ENCODE results near the gene PALLD.
"Not testable (repeated sequence)": the region's sequence is repeated elsewhere in the genome, so short reads cannot be mapped to it uniquely, and the experiment has no call there.

Gene PALLD

GRCh38 chr4:168679819-168680218 lies 183.0 kb downstream of the PALLD start:
- no peak for DNase-seq

- no peak for DNase-seq
Observed at GRCh38 chr4:168682898-168683500, 186.1 kb downstream of the PALLD start.

- no peak for DNase-seq
Observed at GRCh38 chr4:168683595-168683994, 186.7 kb downstream of the PALLD start.

GRCh38 chr4:168685136-168685809 lies 188.4 kb downstream of the PALLD start:
- DNase-seq: no peak

- DNase-seq: no peak
Observed at GRCh38 chr4:168688584-168688983, 191.7 kb downstream of the PALLD start.

GRCh38 chr4:168689791-168690190 lies 192.9 kb downstream of the PALLD start:
- DNase-seq: no peak

- no peak for DNase-seq
Observed at GRCh38 chr4:168690199-168690598, 193.3 kb downstream of the PALLD start.

GRCh38 chr4:168691631-168692369 lies 194.9 kb downstream of the PALLD start:
- DNase-seq: no peak

- DNase-seq: no peak
Observed at GRCh38 chr4:168693750-168694490, 197.1 kb downstream of the PALLD start.

- DNase-seq: no peak
Observed at GRCh38 chr4:168694667-168695066, 197.8 kb downstream of the PALLD start.

- DNase-seq: no peak
Observed at GRCh38 chr4:168695288-168695687, 198.4 kb downstream of the PALLD start.

GRCh38 chr4:168696280-168696679 lies 199.4 kb downstream of the PALLD start:
- no peak for DNase-seq

- no peak for DNase-seq
Observed at GRCh38 chr4:168696826-168697225, 200.0 kb downstream of the PALLD start.

- DNase-seq: no peak
Observed at GRCh38 chr4:168699224-168699878, 202.5 kb downstream of the PALLD start.

- DNase-seq: no peak
Observed at GRCh38 chr4:168701061-168701460, 204.2 kb downstream of the PALLD start.

GRCh38 chr4:168702581-168703087 lies 205.8 kb downstream of the PALLD start:
- DNase-seq: not testable (repeated sequence)

GRCh38 chr4:168705121-168705520 lies 208.3 kb downstream of the PALLD start:
- DNase-seq: no peak

GRCh38 chr4:168707205-168707604 lies 210.4 kb downstream of the PALLD start:
- no peak for DNase-seq

- DNase-seq: no peak
Observed at GRCh38 chr4:168708108-168708507, 211.3 kb downstream of the PALLD start.

- DNase-seq: no peak
Observed at GRCh38 chr4:168710353-168710946, 213.6 kb downstream of the PALLD start.

GRCh38 chr4:168711197-168712140 lies 214.6 kb downstream of the PALLD start:
- DNase-seq: no peak

Measured in CD4-positive, alpha-beta T cell treated with Interleukin-15 for 1 hour (primary cell).